SK-N-SH treated with all-trans-retinoic acid at 6 μM for 48 hours (cell line): ENCODE measurements around the gene EDN1.

Experiments
- ARNTL ChIP-seq: fragments of 450-650 bp; formaldehyde crosslinking; IDR thresholded peaks from 2 replicates; pipeline ENCODE4 v1.5.0; 2020; ENCODE audit warnings: low read depth, mild to moderate bottlenecking, moderate library complexity, borderline replicate concordance
- BACH2 ChIP-seq: fragments of 250-450 bp; sonication (Bioruptor Pico); IDR thresholded peaks from 2 replicates; pipeline ENCODE4 v1.9.0; 2021; ENCODE audit warnings: mild to moderate bottlenecking, borderline replicate concordance
- ESRRG ChIP-seq: fragments of 250-450 bp; sonication (Bioruptor Pico); IDR thresholded peaks from 2 replicates; pipeline ENCODE4 v1.6.1; 2021; ENCODE audit warnings: mild to moderate bottlenecking
- GLIS3 ChIP-seq: fragments of 250-450 bp; sonication (Bioruptor Pico); IDR thresholded peaks from 2 replicates; pipeline ENCODE4 v1.5.0; 2020; ENCODE audit warnings: mild to moderate bottlenecking, moderate library complexity
- ISL1 ChIP-seq: fragments of 250-450 bp; sonication (Bioruptor Pico); IDR thresholded peaks from 2 replicates; pipeline ENCODE4 v2.1.2; 2022; ENCODE audit warnings: mild to moderate bottlenecking, moderate library complexity
- OSR1 ChIP-seq: fragments of 250-450 bp; sonication (Bioruptor Pico); IDR thresholded peaks from 2 replicates; pipeline ENCODE4 v1.8.0; 2022; ENCODE audit warnings: moderate library complexity, mild to moderate bottlenecking, inconsistent platforms
- PATZ1 ChIP-seq: fragments of 250-450 bp; sonication (Bioruptor Pico); IDR thresholded peaks from 2 replicates; pipeline ENCODE4 v1.8.0; 2020; ENCODE audit warnings: mild to moderate bottlenecking, moderate library complexity, borderline replicate concordance
- POU6F1 ChIP-seq: fragments of 250-450 bp; sonication (Bioruptor Pico); IDR thresholded peaks from 2 replicates; pipeline ENCODE4 v1.8.0; 2021; ENCODE audit warnings: low read depth, mild to moderate bottlenecking, moderate library complexity, borderline replicate concordance
- PPARA ChIP-seq: fragments of 250-450 bp; sonication (Bioruptor Pico); IDR thresholded peaks from 2 replicates; pipeline ENCODE4 v1.5.0; 2020; ENCODE audit warnings: mild to moderate bottlenecking, borderline replicate concordance
- RARB ChIP-seq: fragments of 250-450 bp; sonication (Bioruptor Pico); IDR thresholded peaks from 2 replicates; pipeline ENCODE4 v1.8.0; 2021; ENCODE audit warnings: mild to moderate bottlenecking, moderate library complexity
- ZFP3 ChIP-seq: fragments of 250-450 bp; sonication (Bioruptor Pico); IDR thresholded peaks from 2 replicates; pipeline ENCODE4 v1.5.0; 2020; ENCODE audit warnings: mild to moderate bottlenecking, moderate library complexity
- ZFP30 ChIP-seq: fragments of 450-650 bp; formaldehyde crosslinking; IDR thresholded peaks from 2 replicates; pipeline ENCODE4 v1.5.0; 2022; ENCODE audit warnings: mild to moderate bottlenecking, moderate library complexity
- ZNF565 ChIP-seq: fragments of 450-650 bp; formaldehyde crosslinking; conservative IDR thresholded peaks from 2 replicates; pipeline ENCODE4 v1.5.0; 2020; ENCODE audit warnings: low read depth, mild to moderate bottlenecking, moderate library complexity
- TF ChIP-seq, protein P1 (sequence below): fragments of 250-450 bp; sonication (Bioruptor Pico); IDR thresholded peaks from 2 replicates; pipeline ENCODE4 v1.5.0; 2020; ENCODE audit warnings: mild to moderate bottlenecking, moderate library complexity

DNA sequence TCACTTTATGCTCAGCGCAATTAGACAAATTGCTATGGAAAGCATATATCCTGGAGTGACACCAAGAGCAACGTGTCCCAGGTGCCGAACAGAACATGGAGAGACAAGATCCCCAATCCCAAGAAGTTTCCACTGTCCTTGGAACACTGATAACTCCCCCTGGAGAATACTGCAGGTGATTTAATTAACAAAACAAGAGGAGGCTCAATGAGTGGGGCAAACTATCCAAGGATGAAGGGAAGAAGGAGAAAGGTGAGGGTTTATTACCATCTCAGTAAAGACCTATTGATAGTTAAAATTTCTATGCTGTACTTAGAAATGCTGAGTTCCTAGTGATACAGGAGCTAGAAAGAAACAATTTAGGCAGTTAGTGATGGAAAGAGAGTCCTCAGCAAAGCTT, 35.7 kb downstream of the EDN1 start:
- TF ChIP-seq POU6F1 (CRISPR knock-in tag) (no peak), RARB (CRISPR knock-in tag) (no peak), ZFP30 (CRISPR knock-in tag) (no peak), PPARA (no peak), ISL1 (CRISPR knock-in tag) (no peak), PATZ1 (CRISPR knock-in tag) (no peak), ZNF565 (CRISPR knock-in tag) (no peak), ARNTL (no peak), OSR1 (no peak), BACH2 (CRISPR knock-in tag) (no peak), ZFP3 (CRISPR knock-in tag) (no peak), ESRRG (no peak), GLIS3 (CRISPR knock-in tag) (no peak)
- TF ChIP-seq, protein P1, sequence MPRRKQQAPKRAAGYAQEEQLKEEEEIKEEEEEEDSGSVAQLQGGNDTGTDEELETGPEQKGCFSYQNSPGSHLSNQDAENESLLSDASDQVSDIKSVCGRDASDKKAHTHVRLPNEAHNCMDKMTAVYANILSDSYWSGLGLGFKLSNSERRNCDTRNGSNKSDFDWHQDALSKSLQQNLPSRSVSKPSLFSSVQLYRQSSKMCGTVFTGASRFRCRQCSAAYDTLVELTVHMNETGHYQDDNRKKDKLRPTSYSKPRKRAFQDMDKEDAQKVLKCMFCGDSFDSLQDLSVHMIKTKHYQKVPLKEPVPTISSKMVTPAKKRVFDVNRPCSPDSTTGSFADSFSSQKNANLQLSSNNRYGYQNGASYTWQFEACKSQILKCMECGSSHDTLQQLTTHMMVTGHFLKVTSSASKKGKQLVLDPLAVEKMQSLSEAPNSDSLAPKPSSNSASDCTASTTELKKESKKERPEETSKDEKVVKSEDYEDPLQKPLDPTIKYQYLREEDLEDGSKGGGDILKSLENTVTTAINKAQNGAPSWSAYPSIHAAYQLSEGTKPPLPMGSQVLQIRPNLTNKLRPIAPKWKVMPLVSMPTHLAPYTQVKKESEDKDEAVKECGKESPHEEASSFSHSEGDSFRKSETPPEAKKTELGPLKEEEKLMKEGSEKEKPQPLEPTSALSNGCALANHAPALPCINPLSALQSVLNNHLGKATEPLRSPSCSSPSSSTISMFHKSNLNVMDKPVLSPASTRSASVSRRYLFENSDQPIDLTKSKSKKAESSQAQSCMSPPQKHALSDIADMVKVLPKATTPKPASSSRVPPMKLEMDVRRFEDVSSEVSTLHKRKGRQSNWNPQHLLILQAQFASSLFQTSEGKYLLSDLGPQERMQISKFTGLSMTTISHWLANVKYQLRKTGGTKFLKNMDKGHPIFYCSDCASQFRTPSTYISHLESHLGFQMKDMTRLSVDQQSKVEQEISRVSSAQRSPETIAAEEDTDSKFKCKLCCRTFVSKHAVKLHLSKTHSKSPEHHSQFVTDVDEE (CRISPR knock-in tag), result no peak
